HCT116 (cell line): Measurements from ENCODE around the gene COPA. TPM values are rescaled to one million over a fixed set of nuclear protein-coding genes. Genes with fewer than 3 reads are reported as not detected.

ENCODE experiments used
- ATAC-seq: fragments of 200-7000 bp; cut with Tn5 transposase; 2 replicates; pipeline ENCODE4 v1.9.1; 2020; ENCODE audit warnings: mild to moderate bottlenecking, moderate library complexity
- BruUV-seq: library from RNA; stranded (reverse); fragments of 400-500 nt; replicated peaks from 2 replicates; lab custom pipeline; 2021; lab: Mats Ljungman, UMichigan
- CTCF ChIA-PET: fragments of 300-600 bp; sonication (Branson Sonifier 250); formaldehyde crosslinking; loops from one replicate; lab custom pipeline; 2021; ENCODE audit warnings: antibody characterized with exemption; lab: Charles Lee
- POLR2A ChIA-PET: fragments of 300-600, 350-600 bp; sonication (Branson Sonifier 250); formaldehyde crosslinking; loops from one replicate; lab custom pipeline; 2021; ENCODE audit warnings: antibody characterized with exemption; lab: Charles Lee
- RAD21 ChIA-PET, 2 experiments: fragments of 300-600 bp; sonication (Branson Sonifier 250); formaldehyde crosslinking; loops; one replicate each; lab custom pipeline; 2023; ENCODE audit warnings: low total read pairs in 2 of 2; ENCODE audit not compliant: uncharacterized antibody in 2 of 2, unreplicated experiment in 2 of 2, low non-redundant PET in 1 of 2; lab: Charles Lee
- DNase-seq: peaks from one replicate; pipeline ENCODE4 v3.0.0-alpha.2; 2010; ENCODE audit warnings: low read depth, low spot score
- H2AFZ ChIP-seq: fragments of 200-600 bp; shearing (Covaris generic), sonication (generic); 2 replicates; pipeline ENCODE4 v1.6.1; 2017; ENCODE audit warnings: low read depth, mixed run types, mixed read lengths, antibody characterized with exemption, low read length; ENCODE audit not compliant: poor library complexity, severe bottlenecking
- H3K27ac ChIP-seq: 2 replicates; pipeline ENCODE4 v1.5.1; 2012; ENCODE audit warnings: low read depth, low read length
- H3K27me3 ChIP-seq: fragments of 200-600 bp; sonication (generic); 2 replicates; pipeline ENCODE4 v1.6.1; 2016; ENCODE audit warnings: mixed run types, low read length, mixed read lengths; ENCODE audit not compliant: insufficient read depth
- H3K36me3 ChIP-seq, 2 experiments: fragments of 200-500 bp in 1 of 2; fragments of 200-600 bp in 1 of 2; sonication (Bioruptor generic) in 1 of 2; sonication (generic) in 1 of 2; 2 replicates each; pipeline versions ENCODE4 v1.5.1 to v1.6.1; 2014 to 2016; ENCODE audit warnings: low read length in 2 of 2, inconsistent platforms in 1 of 2, mixed read lengths in 1 of 2, mixed run types in 1 of 2; ENCODE audit not compliant: insufficient read depth in 2 of 2, control insufficient read depth in 1 of 2
- H3K4me1 ChIP-seq, 2 experiments: fragments of 200-600 bp in 1 of 2; sonication (generic) in 1 of 2; 2 replicates each; pipeline versions ENCODE4 v1.5.1 to v1.6.1; 2012 to 2017; ENCODE audit warnings: low read length in 2 of 2, inconsistent platforms in 1 of 2, mild to moderate bottlenecking in 1 of 2, mixed read lengths in 1 of 2, mixed run types in 1 of 2, moderate library complexity in 1 of 2; ENCODE audit not compliant: insufficient read depth in 2 of 2, control insufficient read depth in 1 of 2
- H3K4me2 ChIP-seq: fragments of 200-600 bp; sonication (generic); 2 replicates; pipeline ENCODE4 v1.6.1; 2017; ENCODE audit warnings: mixed run types, low read length, mixed read lengths
- H3K4me3 ChIP-seq, 2 experiments: fragments of 200-600 bp in 1 of 2; sonication (generic) in 1 of 2; replicated peaks in 1 of 2; 2 replicates each; pipeline ENCODE4 v1.5.1; 2011 to 2016; ENCODE audit warnings: low read length in 2 of 2, control low read depth in 1 of 2, low read depth in 1 of 2, mild to moderate bottlenecking in 1 of 2, mixed read lengths in 1 of 2, mixed run types in 1 of 2
- H3K79me2 ChIP-seq: fragments of 200-600 bp; sonication (generic); 2 replicates; pipeline ENCODE4 v1.6.1; 2017; ENCODE audit warnings: mild to moderate bottlenecking, mixed run types, low read length, moderate library complexity, mixed read lengths; ENCODE audit not compliant: insufficient read depth
- H3K9ac ChIP-seq: fragments of 200-600 bp; sonication (generic); 2 replicates; pipeline ENCODE4 v1.6.1; 2016; ENCODE audit warnings: low read length, mixed read lengths
- H3K9me2 ChIP-seq: fragments of 200-600 bp; sonication (generic), shearing (Covaris generic); 2 replicates; pipeline ENCODE4 v1.6.1; 2017; ENCODE audit warnings: mixed run types, mild to moderate bottlenecking, moderate library complexity; ENCODE audit not compliant: insufficient read depth
- H3K9me3 ChIP-seq, 2 experiments: fragments of 200-500 bp in 1 of 2; fragments of 200-600 bp in 1 of 2; sonication (Bioruptor generic) in 1 of 2; sonication (generic) in 1 of 2; 2 replicates each; pipeline ENCODE4 v1.6.1; 2014 to 2017; ENCODE audit warnings: low read length in 2 of 2, mixed read lengths in 2 of 2, inconsistent platforms in 1 of 2, low read depth in 1 of 2, mild to moderate bottlenecking in 1 of 2, mixed run types in 1 of 2, moderate library complexity in 1 of 2; ENCODE audit not compliant: control insufficient read depth in 1 of 2, insufficient read depth in 1 of 2
- H4K20me1 ChIP-seq: fragments of 200-600 bp; sonication (generic), shearing (Covaris generic); 2 replicates; pipeline ENCODE4 v1.6.1; 2017; ENCODE audit warnings: mixed run types, mild to moderate bottlenecking, moderate library complexity; ENCODE audit not compliant: insufficient read depth
- CBX3 ChIP-seq: IDR thresholded peaks from 2 replicates; pipeline ENCODE4 v1.6.1; 2012; ENCODE audit warnings: low read depth
- EGR1 ChIP-seq: IDR thresholded peaks from 2 replicates; pipeline ENCODE4 v1.6.1; 2012; ENCODE audit warnings: low read depth
- JUND ChIP-seq: IDR thresholded peaks from 2 replicates; pipeline ENCODE4 v1.6.1; 2012
- MAX ChIP-seq: IDR thresholded peaks from 2 replicates; pipeline ENCODE4 v1.6.1; 2012
- POLR2AphosphoS5 ChIP-seq: IDR thresholded peaks from 2 replicates; pipeline ENCODE4 v1.6.1; 2011; ENCODE audit warnings: mild to moderate bottlenecking, low read depth, low read length, moderate library complexity
- RAD21 ChIP-seq: IDR thresholded peaks from 2 replicates; pipeline ENCODE4 v1.6.1; 2012; ENCODE audit warnings: low read depth, mild to moderate bottlenecking
- REST ChIP-seq: IDR thresholded peaks from 2 replicates; pipeline ENCODE4 v1.6.1; 2012; ENCODE audit warnings: low read depth
- SP1 ChIP-seq: IDR thresholded peaks from 2 replicates; pipeline ENCODE4 v1.6.1; 2012; ENCODE audit warnings: low read depth
- YY1 ChIP-seq: IDR thresholded peaks from 2 replicates; pipeline ENCODE4 v1.6.1; 2011; ENCODE audit warnings: low read length, low read depth, moderate library complexity, mild to moderate bottlenecking; ENCODE audit not compliant: insufficient replicate concordance; ENCODE audit errors: extremely low read depth
- ZBTB33 ChIP-seq: IDR thresholded peaks from 2 replicates; pipeline ENCODE4 v1.6.1; 2011; ENCODE audit warnings: mild to moderate bottlenecking, low read length, moderate library complexity; ENCODE audit not compliant: insufficient replicate concordance; ENCODE audit errors: extremely low read depth
- ZNF274 ChIP-seq: fragments of 200-500 bp; sonication (Bioruptor generic); IDR thresholded peaks from 2 replicates; pipeline ENCODE4 v1.6.1; 2014; ENCODE audit warnings: mild to moderate bottlenecking, low read depth, low read length, inconsistent platforms
- intact Hi-C: fragments of 100-400 bp; cut with micrococcal nuclease; formaldehyde crosslinking; loops from 2 replicates; pipeline ENCODE4 v1.10.0; 2022
- total RNA-seq: library from RNA; stranded (reverse); gene quantifications from one replicate; pipeline ENCODE4 v1.2.1, GENCODE V29; 2021; ENCODE audit not compliant: unreplicated experiment

Gene COPA
- total RNA-seq, 1 experiment from 2014 or later = 132 TPM

GRCh38 chr1:160257411-160258015 lies 85.5 kb downstream of the COPA start:
- Histone ChIP-seq H3K9ac (no peak overlapping the region), H3K27me3 (no peaks in the 10 kb centered on the region), H3K9me3 (no peaks in the 10 kb centered on the region), H4K20me1 (no peaks in the 10 kb centered on the region; the same call in 1 of the 2 replicates), H3K4me3 (no peak overlapping the region), H3K4me1 (peaks cover 26 to 32% of the 10 kb centered on the region in 2 experiments), H2AFZ (no peak overlapping the region), H3K79me2 (peaks cover 80% of the 10 kb centered on the region)
- ChIA-PET POLR2A (interaction anchor here (1.1 kb wide), 1 partner anchor 91 kb away, joined by 3 read pairs; no protein-coding TSS in a partner anchor), RAD21 (no interaction called here)
- intact Hi-C loops = no loop called here
- TF ChIP-seq JUND = no peak
- TF ChIP-seq REST = no peak
- TF ChIP-seq EGR1 = no peak
- TF ChIP-seq POLR2AphosphoS5 = no peak
- TF ChIP-seq CBX3 = no peak
- TF ChIP-seq RAD21 = no peak
- TF ChIP-seq SP1 = no peak
- TF ChIP-seq YY1 = no peak
- no peak for TF ChIP-seq ZNF274
- no peak for TF ChIP-seq MAX
- TF ChIP-seq ZBTB33 = no peak
- TF ChIP-seq, all 23 proteins: peak for 0
- no peak overlapping the region for H3K27ac ChIP-seq
- ATAC-seq = no peak
- 0 out of 4 replicates have a peak, but pooled peaks cover 0 to 5% of the 10 kb centered on the region in 2 experiments for H3K36me3 ChIP-seq
- CTCF ChIA-PET = no interaction called here
- no peak for DNase-seq
- H3K4me2 ChIP-seq = peak overlapping the region; percentile 35; the same call in 1 of the 2 replicates
- no peaks in the 10 kb centered on the region for H3K9me2 ChIP-seq
- BruUV-seq = no TSS peak
